Ishikawa (cell line): ENCODE results near the gene CNTNAP2.

Experiments
- CEBPB ChIP-seq: IDR thresholded peaks from 2 replicates; pipeline ENCODE4 v1.6.1; 2012
- EGR1 ChIP-seq: IDR thresholded peaks from 2 replicates; pipeline ENCODE4 v1.6.1; 2012
- EP300 ChIP-seq: IDR thresholded peaks from 2 replicates; pipeline ENCODE4 v1.6.1; 2012; ENCODE audit warnings: borderline replicate concordance
- FOXM1 ChIP-seq: IDR thresholded peaks from 2 replicates; pipeline ENCODE4 v1.6.1; 2012; ENCODE audit warnings: low read depth, borderline replicate concordance
- NFIC ChIP-seq: IDR thresholded peaks from 2 replicates; pipeline ENCODE4 v1.6.1; 2012
- RAD21 ChIP-seq: IDR thresholded peaks from 2 replicates; pipeline ENCODE4 v1.6.1; 2012; ENCODE audit warnings: low read depth
- TAF1 ChIP-seq: IDR thresholded peaks from 2 replicates; pipeline ENCODE4 v1.6.1; 2012; ENCODE audit warnings: low read depth, mild to moderate bottlenecking
- TCF12 ChIP-seq: IDR thresholded peaks from 2 replicates; pipeline ENCODE4 v1.6.1; 2012; ENCODE audit warnings: low read depth
- TEAD4 ChIP-seq: IDR thresholded peaks from 2 replicates; pipeline ENCODE4 v1.6.1; 2012
- YY1 ChIP-seq: IDR thresholded peaks from 2 replicates; pipeline ENCODE4 v1.6.1; 2012; ENCODE audit warnings: low read depth
- ZBTB7A ChIP-seq: IDR thresholded peaks from 2 replicates; pipeline ENCODE4 v1.6.1; 2012; ENCODE audit warnings: low read depth
- TF ChIP-seq, protein P1 (sequence below): IDR thresholded peaks from 2 replicates; pipeline ENCODE4 v1.6.1; 2012; ENCODE audit warnings: low read depth, mild to moderate bottlenecking
- TF ChIP-seq, protein P2 (sequence below): IDR thresholded peaks from 2 replicates; pipeline ENCODE4 v1.6.1; 2012
- TF ChIP-seq, protein P3 (sequence below): IDR thresholded peaks from 2 replicates; pipeline ENCODE4 v1.6.1; 2012

DNA sequence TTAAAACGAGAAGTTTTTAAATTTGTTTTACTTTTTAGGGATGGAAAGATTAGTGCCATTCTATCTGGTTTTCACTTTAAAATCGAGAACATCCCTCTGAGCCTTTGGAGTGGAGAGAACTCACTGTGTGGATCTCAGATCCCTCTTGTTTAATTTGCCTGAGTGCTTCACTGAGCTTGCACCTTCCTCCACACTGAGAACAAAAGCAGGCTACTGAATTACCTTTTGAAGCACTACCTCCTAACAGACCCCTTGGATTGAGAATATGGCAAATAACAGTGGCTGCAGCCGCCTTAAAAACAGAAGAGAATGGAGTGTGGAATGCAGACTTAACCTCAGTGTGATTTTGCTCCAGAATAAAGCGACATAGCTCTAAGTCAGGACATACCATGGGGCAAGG is 204.7 kb downstream of the CNTNAP2 start:
- TF ChIP-seq TAF1 (no peak), EP300 (no peak), YY1 (no peak), FOXM1 (no peak), CEBPB (no peak), TEAD4 (no peak), NFIC (no peak), TCF12 (no peak), RAD21 (no peak), EGR1 (no peak), ZBTB7A (no peak)
- TF ChIP-seq, protein P1, sequence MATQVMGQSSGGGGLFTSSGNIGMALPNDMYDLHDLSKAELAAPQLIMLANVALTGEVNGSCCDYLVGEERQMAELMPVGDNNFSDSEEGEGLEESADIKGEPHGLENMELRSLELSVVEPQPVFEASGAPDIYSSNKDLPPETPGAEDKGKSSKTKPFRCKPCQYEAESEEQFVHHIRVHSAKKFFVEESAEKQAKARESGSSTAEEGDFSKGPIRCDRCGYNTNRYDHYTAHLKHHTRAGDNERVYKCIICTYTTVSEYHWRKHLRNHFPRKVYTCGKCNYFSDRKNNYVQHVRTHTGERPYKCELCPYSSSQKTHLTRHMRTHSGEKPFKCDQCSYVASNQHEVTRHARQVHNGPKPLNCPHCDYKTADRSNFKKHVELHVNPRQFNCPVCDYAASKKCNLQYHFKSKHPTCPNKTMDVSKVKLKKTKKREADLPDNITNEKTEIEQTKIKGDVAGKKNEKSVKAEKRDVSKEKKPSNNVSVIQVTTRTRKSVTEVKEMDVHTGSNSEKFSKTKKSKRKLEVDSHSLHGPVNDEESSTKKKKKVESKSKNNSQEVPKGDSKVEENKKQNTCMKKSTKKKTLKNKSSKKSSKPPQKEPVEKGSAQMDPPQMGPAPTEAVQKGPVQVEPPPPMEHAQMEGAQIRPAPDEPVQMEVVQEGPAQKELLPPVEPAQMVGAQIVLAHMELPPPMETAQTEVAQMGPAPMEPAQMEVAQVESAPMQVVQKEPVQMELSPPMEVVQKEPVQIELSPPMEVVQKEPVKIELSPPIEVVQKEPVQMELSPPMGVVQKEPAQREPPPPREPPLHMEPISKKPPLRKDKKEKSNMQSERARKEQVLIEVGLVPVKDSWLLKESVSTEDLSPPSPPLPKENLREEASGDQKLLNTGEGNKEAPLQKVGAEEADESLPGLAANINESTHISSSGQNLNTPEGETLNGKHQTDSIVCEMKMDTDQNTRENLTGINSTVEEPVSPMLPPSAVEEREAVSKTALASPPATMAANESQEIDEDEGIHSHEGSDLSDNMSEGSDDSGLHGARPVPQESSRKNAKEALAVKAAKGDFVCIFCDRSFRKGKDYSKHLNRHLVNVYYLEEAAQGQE, result no peak
- TF ChIP-seq, protein P2, sequence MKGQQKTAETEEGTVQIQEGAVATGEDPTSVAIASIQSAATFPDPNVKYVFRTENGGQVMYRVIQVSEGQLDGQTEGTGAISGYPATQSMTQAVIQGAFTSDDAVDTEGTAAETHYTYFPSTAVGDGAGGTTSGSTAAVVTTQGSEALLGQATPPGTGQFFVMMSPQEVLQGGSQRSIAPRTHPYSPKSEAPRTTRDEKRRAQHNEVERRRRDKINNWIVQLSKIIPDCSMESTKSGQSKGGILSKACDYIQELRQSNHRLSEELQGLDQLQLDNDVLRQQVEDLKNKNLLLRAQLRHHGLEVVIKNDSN, result no peak
- TF ChIP-seq, protein P3, sequence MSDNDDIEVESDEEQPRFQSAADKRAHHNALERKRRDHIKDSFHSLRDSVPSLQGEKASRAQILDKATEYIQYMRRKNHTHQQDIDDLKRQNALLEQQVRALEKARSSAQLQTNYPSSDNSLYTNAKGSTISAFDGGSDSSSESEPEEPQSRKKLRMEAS, result no peak
